GM12864 (cell line): Measurements from ENCODE around the gene RIOK1.

Experiments
- DNase-seq: peaks from one replicate; pipeline ENCODE4 v3.0.0-alpha.2; 2011; ENCODE audit warnings: low read depth
- H3K4me3 ChIP-seq: 2 replicates; pipeline ENCODE4 v1.5.1; 2011; ENCODE audit warnings: mild to moderate bottlenecking, low read depth, low read length, control low read depth
- TF ChIP-seq, protein P1 (sequence below): IDR thresholded peaks from 2 replicates; pipeline ENCODE4 v1.5.1; 2011; ENCODE audit warnings: low read depth, mild to moderate bottlenecking, moderate library complexity, low read length, control low read depth, inconsistent platforms; ENCODE audit errors: missing control alignments

The RIOK1 gene

DNA sequence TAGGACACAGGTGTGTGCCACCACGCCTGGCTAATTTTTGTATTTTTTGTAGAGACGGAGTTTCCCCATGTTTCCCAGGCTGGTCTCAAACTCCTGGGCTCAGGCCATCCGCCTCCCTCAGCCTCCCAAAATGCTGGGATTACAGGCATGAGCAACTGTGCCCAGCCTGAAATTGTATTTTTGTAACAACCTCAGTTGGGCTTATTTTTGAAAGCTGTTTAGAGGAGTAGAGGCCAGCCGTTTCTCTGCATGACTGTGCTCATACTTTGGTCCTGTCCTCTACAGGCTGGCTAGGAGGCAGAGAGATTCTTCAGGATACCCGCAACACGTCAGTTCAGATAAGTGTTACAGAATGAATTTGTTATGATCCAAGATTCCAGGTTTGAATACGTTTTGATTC, 22.2 kb upstream of the RIOK1 start:
- DNase-seq: no peak
- no peak overlapping the region for H3K4me3 ChIP-seq
- TF ChIP-seq, protein P1, sequence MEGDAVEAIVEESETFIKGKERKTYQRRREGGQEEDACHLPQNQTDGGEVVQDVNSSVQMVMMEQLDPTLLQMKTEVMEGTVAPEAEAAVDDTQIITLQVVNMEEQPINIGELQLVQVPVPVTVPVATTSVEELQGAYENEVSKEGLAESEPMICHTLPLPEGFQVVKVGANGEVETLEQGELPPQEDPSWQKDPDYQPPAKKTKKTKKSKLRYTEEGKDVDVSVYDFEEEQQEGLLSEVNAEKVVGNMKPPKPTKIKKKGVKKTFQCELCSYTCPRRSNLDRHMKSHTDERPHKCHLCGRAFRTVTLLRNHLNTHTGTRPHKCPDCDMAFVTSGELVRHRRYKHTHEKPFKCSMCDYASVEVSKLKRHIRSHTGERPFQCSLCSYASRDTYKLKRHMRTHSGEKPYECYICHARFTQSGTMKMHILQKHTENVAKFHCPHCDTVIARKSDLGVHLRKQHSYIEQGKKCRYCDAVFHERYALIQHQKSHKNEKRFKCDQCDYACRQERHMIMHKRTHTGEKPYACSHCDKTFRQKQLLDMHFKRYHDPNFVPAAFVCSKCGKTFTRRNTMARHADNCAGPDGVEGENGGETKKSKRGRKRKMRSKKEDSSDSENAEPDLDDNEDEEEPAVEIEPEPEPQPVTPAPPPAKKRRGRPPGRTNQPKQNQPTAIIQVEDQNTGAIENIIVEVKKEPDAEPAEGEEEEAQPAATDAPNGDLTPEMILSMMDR: no peak

DNA sequence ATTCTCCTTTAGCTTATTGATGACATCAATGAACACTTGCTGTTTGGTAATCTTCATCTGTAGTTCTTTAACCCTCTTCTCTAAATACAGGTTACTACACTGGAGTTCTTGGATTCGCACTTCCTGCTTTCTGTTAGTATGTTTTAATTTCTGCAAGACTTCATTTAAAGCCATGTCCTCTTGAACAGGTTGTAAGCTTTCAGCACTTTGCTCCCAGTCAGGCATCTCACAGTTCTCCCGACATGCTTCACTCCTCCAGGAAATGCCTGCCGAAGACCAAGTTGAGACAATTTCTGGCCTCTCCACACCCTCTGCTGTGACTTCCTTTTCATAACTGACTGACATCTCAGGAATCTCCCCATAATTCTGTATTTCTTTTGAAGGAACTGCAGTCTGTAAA, 15.9 kb upstream of the RIOK1 start:
- TF ChIP-seq, protein P1: no peak
- DNase-seq: no peak
- H3K4me3 ChIP-seq: no peak overlapping the region

DNA sequence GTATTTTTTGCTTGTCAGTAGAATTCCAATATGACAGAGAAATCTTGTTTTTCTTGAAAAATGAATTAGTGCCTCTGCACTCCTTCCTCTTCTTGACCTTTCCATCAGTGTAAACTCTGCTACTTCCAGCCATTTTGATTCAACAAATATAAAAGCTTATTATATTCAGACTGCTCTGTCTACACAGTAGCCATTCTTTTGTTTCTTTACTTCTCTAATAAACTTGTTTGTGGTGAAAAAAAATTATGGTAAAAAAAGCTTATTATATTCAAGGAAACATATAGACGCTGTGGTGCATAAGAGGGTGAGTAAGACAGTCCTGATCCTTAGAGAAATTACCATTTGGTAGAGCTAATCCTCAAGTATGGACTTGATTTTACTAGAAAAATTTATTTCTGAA, 11.6 kb upstream of the RIOK1 start:
- DNase-seq: no peak
- TF ChIP-seq, protein P1: no peak
- H3K4me3 ChIP-seq: no peak overlapping the region

DNA sequence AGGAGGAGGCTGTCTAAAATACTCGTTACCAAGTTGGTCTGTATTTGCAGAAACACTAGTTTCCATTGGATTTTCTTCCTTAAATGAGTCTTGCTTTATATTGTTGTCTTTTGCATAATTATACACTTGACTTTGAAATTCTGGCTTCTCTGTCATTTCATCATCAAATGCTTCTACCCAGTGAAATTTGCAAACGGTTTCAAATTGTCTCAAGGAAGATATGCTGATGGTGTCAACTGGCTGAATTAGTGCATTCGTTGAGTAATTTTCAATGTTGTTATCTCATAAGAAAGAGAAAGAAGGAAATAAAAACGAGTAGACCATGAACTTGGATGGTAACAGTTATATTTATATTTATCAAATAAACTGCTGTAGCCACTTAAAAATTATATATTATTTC, 10.9 kb upstream of the RIOK1 start:
- no peak overlapping the region for H3K4me3 ChIP-seq
- TF ChIP-seq, protein P1: no peak
- no peak for DNase-seq

DNA sequence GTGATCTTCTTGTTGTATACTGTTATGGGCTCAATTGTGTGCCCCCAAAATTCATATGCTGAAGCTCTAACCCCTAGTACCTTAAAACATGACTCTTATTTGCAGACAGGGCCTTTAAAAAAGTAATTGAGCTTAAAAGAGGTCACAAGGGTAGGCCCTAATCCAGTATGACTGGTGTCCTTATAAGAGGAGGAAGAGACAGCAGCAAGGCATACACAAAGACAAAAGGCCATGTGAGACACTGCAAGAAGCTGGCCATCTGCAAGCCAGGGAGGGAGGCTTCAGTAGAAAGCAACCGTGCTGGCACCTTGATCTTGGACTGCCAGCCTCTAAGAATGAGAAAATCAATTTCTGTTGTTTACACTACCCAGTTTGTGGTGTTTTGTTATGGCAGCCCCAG, 8.5 kb upstream of the RIOK1 start:
- TF ChIP-seq, protein P1: no peak
- no peak for DNase-seq
- no peak overlapping the region for H3K4me3 ChIP-seq

DNA sequence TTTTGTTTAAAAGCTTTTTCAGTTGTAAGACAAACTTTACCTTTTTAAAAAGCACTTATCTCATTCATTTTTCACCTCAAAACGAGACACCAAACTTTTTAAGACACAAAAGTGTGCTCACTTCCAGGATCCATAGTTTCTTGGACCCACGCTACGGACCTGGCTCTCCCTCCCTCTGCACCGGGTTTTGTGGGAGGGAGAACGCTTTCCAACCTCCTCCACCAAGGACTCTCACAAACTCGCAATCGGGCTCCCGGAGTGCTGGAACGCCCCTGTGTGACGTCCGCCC, 502 bp upstream of the RIOK1 start:
- peak overlapping the region; percentile 94 for H3K4me3 ChIP-seq
- TF ChIP-seq, protein P1: no peak
- no peak for DNase-seq

DNA sequence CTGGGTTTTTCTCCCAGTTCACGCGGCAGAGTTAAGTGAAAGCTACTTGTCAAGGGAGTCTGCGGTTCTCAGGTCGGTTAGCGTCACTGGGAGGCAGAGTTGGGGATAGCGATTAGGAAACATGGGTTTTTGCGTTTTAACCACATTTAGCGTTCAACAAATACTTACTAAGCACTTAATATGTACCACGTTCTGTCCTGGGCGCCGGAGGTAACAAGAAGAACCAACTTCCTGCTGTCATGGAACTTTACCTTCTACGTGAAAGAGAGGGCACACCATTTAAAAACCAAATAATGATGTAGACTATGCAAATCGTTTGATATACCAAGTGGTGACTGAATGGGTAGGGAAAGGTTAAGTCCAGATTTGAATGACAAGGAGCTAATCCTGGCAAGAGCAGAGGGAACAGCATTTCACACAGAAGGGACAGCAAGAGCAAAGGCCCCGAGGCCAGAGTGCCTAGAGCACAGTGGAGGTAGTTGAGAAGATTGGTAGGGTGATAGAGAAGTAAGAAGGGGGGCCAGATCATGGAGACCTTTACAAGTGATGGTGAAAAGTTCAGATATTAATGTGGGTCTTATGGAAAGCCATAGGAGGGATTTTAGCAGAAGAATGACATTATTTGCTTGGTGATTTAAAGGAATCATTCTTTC, 744 bp downstream of the RIOK1 start:
- TF ChIP-seq, protein P1: no peak
- H3K4me3 ChIP-seq: peak overlapping the region; percentile 94
- DNase-seq: peak; percentile 15
